GM23248 (cell line): ENCODE measurements around the gene VWA5B2. TPM values are rescaled to one million over a fixed set of nuclear protein-coding genes. Genes with fewer than 3 reads are reported as not detected.

Experiments used
- DNase-seq: peaks from one replicate; pipeline ENCODE4 v3.0.0-alpha.2; 2015
- H2AFZ ChIP-seq: fragments of 200-600 bp; sonication (generic); 2 replicates; pipeline ENCODE4 v1.6.1; 2016; ENCODE audit warnings: antibody characterized with exemption
- H3F3A ChIP-seq: fragments of 200-600 bp; sonication (generic); 2 replicates; pipeline ENCODE4 v1.6.1; 2016; ENCODE audit warnings: mild to moderate bottlenecking, antibody characterized with exemption, mixed run types; ENCODE audit not compliant: insufficient read depth
- H3K27ac ChIP-seq: fragments of 200-600 bp; sonication (generic); 2 replicates; pipeline ENCODE4 v1.5.1; 2016; ENCODE audit warnings: mild to moderate bottlenecking
- H3K27me3 ChIP-seq: fragments of 200-600 bp; sonication (generic); replicated peaks from 2 replicates; pipeline ENCODE4 v1.6.1; 2016; ENCODE audit warnings: mild to moderate bottlenecking; ENCODE audit not compliant: insufficient read depth
- H3K36me3 ChIP-seq: fragments of 200-600 bp; sonication (generic); 2 replicates; pipeline ENCODE4 v1.6.1; 2016; ENCODE audit warnings: low read depth, mild to moderate bottlenecking
- H3K4me1 ChIP-seq: fragments of 200-600 bp; sonication (generic); 2 replicates; pipeline ENCODE4 v1.6.1; 2016; ENCODE audit warnings: mild to moderate bottlenecking; ENCODE audit not compliant: insufficient read depth
- H3K4me2 ChIP-seq: fragments of 200-600 bp; sonication (generic); one replicate; pipeline ENCODE4 v1.6.1; 2016; ENCODE audit warnings: mild to moderate bottlenecking; ENCODE audit not compliant: unreplicated experiment
- H3K4me3 ChIP-seq: fragments of 200-600 bp; sonication (generic); 2 replicates; pipeline ENCODE4 v1.5.1; 2016; ENCODE audit warnings: mild to moderate bottlenecking
- H3K79me2 ChIP-seq: fragments of 200-600 bp; sonication (generic); 2 replicates; pipeline ENCODE4 v1.6.1; 2016; ENCODE audit warnings: mild to moderate bottlenecking; ENCODE audit not compliant: insufficient read depth
- H3K9ac ChIP-seq: fragments of 200-600 bp; sonication (generic); 2 replicates; pipeline ENCODE4 v1.6.1; 2016; ENCODE audit warnings: mild to moderate bottlenecking
- H3K9me2 ChIP-seq: fragments of 200-600 bp; sonication (generic); 2 replicates; pipeline ENCODE4 v1.6.1; 2016; ENCODE audit warnings: mixed run types, mild to moderate bottlenecking, moderate library complexity; ENCODE audit not compliant: insufficient read depth
- H3K9me3 ChIP-seq: fragments of 200-600 bp; sonication (generic); one replicate; pipeline ENCODE4 v1.6.1; 2017; ENCODE audit warnings: low read depth
- H4K20me1 ChIP-seq: fragments of 200-600 bp; sonication (generic); 2 replicates; pipeline ENCODE4 v1.6.0; 2016; ENCODE audit not compliant: insufficient read depth
- EZH2 ChIP-seq: fragments of 200-600 bp; sonication (generic); IDR thresholded peaks from 2 replicates; pipeline ENCODE4 v1.6.1; 2018; ENCODE audit warnings: antibody characterized with exemption, mild to moderate bottlenecking; ENCODE audit not compliant: insufficient read depth, poor library complexity, severe bottlenecking
- EZH2phosphoT487 ChIP-seq: fragments of 200-600 bp; sonication (generic); IDR thresholded peaks from 2 replicates; pipeline ENCODE4 v1.6.1; 2018; ENCODE audit warnings: antibody characterized with exemption, moderate library complexity, mild to moderate bottlenecking, low read depth; ENCODE audit not compliant: insufficient read depth
- WGBS, 2 experiments: methylation state at CpG; one replicate each; pipeline ENCODE4 v1.1.6; 2015 to 2017; ENCODE audit warnings: low lambda C conversion rate in 2 of 2, low coverage in 1 of 2; ENCODE audit errors: missing lambda C conversion rate in 2 of 2; 5-methylcytosine and 5-hydroxymethylcytosine counted together
- in situ Hi-C: fragments of 300-500 bp; cut with MboI; formaldehyde crosslinking; loops from 2 replicates; pipeline ENCODE4 v1.15.0; 2020
- polyA plus RNA-seq: library from polyadenylated mRNA; unstranded; fragments of >200 nt; fragmentation: Nextera tagmentation; extraction: Ambion mirVana; gene quantifications from 2 replicates; pipeline ENCODE4 v1.2.1, GENCODE V29; 2016
- total RNA-seq: library from RNA; depleted of rRNA; stranded (reverse); fragments of >200 nt; shearing (Covaris generic); gene quantifications from 2 replicates; pipeline ENCODE4 v1.2.3, GENCODE V29; 2014

Gene VWA5B2
- total and polyA plus RNA-seq, 2 experiments from 2014 or later: not detected

- peak; percentile 54 for DNase-seq
- Histone ChIP-seq H3K9ac (no peak overlapping the region), H3K9me3 (no peaks in the 10 kb centered on the region), H3K36me3 (no peaks in the 10 kb centered on the region), H3K27ac (no peak overlapping the region), H3K4me3 (no peak overlapping the region), H2AFZ (no peak overlapping the region), H3K79me2 (peaks cover 10% of the 10 kb centered on the region; the same call in 1 of the 2 replicates), H3K4me2 (no peak overlapping the region), H3K4me1 (no peaks in the 10 kb centered on the region), H3F3A (no peaks in the 10 kb centered on the region), H3K27me3 (no peaks in the 10 kb centered on the region), H4K20me1 (no peaks in the 10 kb centered on the region), H3K9me2 (no peaks in the 10 kb centered on the region)
- 18 to 33% methylated on average over 36 of the region's 46 CpGs for WGBS, 2 experiments
- in situ Hi-C loops: no loop called here
- no peak for TF ChIP-seq EZH2
- no peak for TF ChIP-seq EZH2phosphoT487
Observed at GRCh38 chr3:184241447-184242296, 12.3 kb downstream of the VWA5B2 start.

GRCh38 chr3:184242297-184242685 lies 12.9 kb downstream of the VWA5B2 start:
- no peak for DNase-seq
- Histone ChIP-seq H2AFZ (no peak overlapping the region), H3K4me3 (no peak overlapping the region), H3K27me3 (no peaks in the 10 kb centered on the region), H3F3A (no peaks in the 10 kb centered on the region), H3K36me3 (no peaks in the 10 kb centered on the region), H3K4me1 (no peaks in the 10 kb centered on the region), H3K27ac (no peak overlapping the region), H3K79me2 (peaks cover 16% of the 10 kb centered on the region; the same call in 1 of the 2 replicates), H3K9me2 (no peaks in the 10 kb centered on the region), H3K4me2 (no peak overlapping the region), H3K9me3 (no peaks in the 10 kb centered on the region), H4K20me1 (no peaks in the 10 kb centered on the region), H3K9ac (no peak overlapping the region)
- TF ChIP-seq EZH2: no peak
- no peak for TF ChIP-seq EZH2phosphoT487
- WGBS, 2 experiments: 80 to 85% methylated on average over 5 of the region's 5 CpGs
- in situ Hi-C loops: no loop called here

- 0 to 2% methylated on average over 42 to 48 of the region's 49 CpGs for WGBS, 2 experiments
- peak; percentile 94 for DNase-seq
- no peaks in the 10 kb centered on the region for H3K9me3 ChIP-seq
- peak within 1 kb of the TSS; percentile 97 for H3K4me3 ChIP-seq
- H3K27me3 ChIP-seq: no peaks in the 10 kb centered on the region
- H3K79me2 ChIP-seq: peaks cover 35% of the 10 kb centered on the region
- H3K4me2 ChIP-seq: peak within 1 kb of the TSS; percentile 100
- H3K4me1 ChIP-seq: no peaks in the 10 kb centered on the region
- H4K20me1 ChIP-seq: no peaks in the 10 kb centered on the region
- H2AFZ ChIP-seq: peak within 1 kb of the TSS; percentile 100
- TF ChIP-seq EZH2 (no peak), EZH2phosphoT487 (no peak)
- H3K9ac ChIP-seq: peak within 1 kb of the TSS; percentile 94
- H3K36me3 ChIP-seq: no peaks in the 10 kb centered on the region
- H3F3A ChIP-seq: peaks cover 8% of the 10 kb centered on the region
- in situ Hi-C loops: no loop called here
- H3K27ac ChIP-seq: peak within 1 kb of the TSS; percentile 89
- no peaks in the 10 kb centered on the region for H3K9me2 ChIP-seq
Observed at GRCh38 chr3:184248454-184249411, 19.3 kb downstream of the VWA5B2 start, which contains the start of gene ALG3. TSS of gene ALG3 (minus strand) at chr3:184248962. CDS start at chr3:184248940, 22 bp downstream.
